ENCODE measurements around the gene SLC38A10.

Gene SLC38A10

DNA sequence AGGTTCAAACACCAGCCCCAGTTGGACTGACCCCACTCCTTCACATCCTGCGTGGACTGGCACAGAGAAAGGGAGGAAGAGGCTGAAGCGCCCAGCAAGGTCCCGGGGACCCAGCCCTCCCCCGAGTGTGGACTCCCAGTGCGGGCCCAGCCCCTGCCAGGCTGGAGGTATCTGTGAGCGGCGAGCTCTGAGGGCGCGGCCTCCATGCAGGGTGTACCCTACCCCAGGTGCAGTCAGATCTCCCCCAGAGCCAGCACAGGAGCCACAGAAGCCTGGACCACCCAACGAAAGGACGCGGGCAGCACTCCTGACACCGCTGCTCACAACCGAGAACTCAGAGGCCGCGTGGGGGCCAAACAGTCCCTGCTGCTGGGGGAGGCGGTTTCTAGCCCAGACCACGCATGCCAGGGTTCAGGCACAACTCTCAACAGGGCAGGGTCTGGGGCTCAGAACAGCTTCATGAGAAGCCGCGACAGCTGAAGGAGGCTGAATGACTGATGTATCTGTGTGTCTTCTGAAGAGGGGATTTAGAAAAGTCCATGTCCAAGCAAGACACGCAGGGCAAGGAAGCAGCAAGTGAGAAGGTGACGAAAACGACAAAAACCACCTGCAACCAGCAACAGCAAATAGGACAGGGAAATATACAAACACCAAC is 8.5 kb downstream of the SLC38A10 start:
- intact Hi-C loops (cut with DNase I): no loop called here
- no peak for DNase-seq

DNA sequence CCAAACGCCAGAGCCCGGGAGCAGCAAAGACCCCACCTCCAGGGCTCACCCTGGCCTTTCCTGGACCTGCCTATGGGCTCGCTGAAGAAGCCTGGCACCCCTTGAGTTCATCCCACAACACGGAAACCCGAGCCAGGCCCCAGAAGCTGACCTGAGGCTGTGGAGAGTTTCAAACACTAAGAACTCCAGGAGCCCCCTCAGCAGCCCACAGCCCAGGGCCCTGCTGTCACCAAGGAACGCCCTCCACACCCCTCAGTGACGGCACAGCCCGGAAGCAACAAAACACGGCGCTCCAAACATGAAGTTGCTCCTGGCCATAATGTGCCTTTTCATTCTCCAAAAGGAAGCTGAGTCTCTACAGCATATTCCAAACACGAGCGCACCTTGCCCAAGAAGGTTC is 9.2 kb downstream of the SLC38A10 start:
- DNase-seq: no peak
- intact Hi-C loops (cut with DNase I): no loop called here

DNA sequence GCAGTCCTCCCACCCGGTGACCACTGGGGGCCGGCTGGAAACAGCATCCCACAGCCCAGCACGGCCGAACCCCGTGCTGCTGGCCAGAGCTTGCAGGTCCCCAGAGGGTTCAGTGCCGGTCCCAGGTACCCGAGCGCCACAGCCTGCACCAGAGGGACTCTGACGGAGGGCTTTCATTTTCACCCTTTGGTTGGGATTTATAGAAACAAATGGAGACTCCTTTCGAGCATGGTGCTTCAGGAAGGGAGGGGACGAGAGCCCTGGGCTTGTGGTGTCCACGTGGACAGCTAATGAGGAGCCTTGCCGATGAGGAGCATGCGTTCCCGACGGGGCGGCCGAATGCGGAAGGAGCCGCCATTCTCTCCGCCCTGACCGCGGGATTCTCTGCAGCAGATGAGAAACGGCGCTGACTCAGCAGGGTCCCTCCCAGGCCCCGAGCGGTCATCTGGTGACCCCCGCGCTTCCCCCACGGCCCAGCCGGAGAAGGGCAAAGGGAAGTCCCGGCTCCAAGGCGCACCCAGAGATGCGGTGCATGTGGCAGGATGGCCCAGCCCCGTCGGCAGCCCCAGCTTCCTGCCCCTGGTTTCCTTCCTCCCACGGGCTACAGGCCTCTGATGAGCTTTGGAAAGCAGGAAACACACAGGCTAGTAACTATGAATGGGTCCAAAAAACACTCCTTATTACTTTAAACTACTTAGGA is 9.8 kb downstream of the SLC38A10 start:
- DNase-seq: peak; percentile 20 to 76 (median 56)
- intact Hi-C loops (cut with DNase I): no loop called here

DNA sequence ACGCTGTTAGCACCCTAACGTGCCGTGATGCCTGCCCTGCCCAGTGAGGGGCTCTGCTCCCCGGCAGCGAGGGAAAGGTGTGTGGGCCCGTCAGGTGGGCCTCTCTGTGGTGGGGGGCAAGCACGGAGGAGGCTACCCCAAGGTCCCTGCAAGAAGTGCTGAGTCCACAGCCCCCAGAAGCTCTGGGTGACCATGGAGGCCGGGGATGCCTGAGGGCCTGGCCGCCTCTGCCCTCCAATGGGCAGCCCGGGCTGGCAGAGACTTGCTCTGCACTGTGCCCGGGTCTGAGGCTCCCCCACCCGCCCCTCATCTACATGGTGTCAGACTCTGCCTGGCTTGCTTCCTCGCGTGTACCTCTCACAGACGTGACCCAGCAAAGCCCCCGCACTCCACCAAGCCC is 12.2 kb downstream of the SLC38A10 start:
- intact Hi-C loops (cut with DNase I): no loop called here
- DNase-seq: no peak

DNA sequence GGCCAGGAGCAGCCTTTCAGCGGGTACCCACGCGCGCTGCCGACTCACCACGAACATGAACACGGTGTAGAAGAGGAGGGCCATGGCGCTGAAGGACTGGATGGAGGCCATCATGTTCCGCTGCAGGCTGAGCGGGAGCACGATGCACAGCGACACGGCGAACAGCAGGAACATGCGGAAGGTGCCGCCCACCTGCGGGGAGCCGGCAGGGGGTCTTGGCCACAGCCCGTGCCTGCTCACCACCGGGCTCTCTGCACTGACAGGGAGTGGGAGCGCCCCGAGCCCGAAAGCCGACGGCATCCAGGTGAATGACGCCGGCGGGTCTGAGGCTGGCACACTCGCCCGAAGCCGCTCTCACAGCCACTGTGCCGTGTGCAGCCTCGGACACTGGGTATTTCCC is 13.0 kb downstream of the SLC38A10 start:
- intact Hi-C loops (cut with DNase I): no loop called here
- DNase-seq: no peak

DNA sequence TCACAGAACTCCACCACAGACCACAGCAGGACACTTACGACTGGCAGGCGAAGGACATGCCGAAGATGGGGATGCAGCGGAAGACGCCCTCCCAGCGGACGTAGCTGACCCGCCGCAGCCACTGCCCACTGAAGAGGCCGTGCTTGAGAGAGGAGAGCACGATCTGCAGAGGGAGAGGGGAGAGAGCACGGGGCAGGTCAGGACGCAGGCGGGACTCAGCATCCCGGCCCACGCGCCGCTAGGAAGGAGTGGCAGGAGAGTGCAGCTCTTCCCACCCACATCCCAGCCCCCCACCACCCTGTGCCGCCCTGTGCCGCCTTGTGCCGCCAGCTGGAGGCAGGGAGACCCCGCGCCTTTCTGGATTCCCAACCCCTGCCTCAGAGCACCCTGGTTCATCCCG is 14.5 kb downstream of the SLC38A10 start:
- intact Hi-C loops (cut with DNase I): no loop called here
- DNase-seq: no peak

DNA sequence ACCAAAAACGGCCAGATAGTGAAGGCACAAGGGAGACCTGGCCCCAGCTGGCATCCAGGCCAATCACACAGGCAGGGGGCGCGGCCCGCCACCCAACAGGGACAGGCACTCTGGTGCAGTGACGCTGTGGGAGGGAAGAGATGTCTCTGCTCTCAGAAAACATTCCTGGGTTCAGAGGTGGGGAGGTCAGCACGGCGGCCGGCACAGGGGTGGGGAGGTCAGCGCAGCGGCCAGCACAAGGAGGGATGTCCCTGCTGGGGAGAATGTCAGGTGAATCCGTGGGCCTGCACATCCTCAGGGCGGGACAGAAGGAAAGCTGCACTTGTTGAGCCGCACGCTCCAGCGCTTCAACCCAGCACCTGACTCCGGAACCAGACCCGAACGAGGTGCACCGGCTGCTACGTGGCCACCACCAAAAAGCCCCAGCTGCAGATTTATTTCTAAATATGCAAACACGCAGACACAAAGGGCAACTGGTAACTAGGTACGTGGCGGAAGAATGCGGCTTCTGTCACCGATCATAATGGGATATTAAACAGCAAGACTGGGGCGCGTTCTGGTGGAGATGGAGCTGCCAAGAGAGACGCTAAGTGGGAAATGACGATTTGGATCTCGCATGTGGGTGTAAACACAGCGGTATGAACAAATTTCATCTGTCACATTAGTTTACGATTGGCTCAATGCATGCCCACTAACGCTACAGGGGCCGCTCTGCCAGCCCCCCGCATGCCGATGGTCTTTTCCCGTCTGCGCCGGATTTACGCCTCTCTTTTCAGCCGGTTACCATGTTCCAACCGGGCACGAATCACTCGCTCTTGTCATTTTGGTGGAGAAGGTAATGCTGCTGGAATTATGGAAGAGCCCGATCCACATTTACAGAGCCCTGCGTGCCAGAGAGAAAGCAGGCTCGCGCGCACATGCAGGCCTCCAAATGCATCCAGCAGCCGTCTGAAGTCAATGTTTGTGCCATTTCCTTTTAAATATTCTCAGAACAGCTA is 15.5 kb downstream of the SLC38A10 start:
- no peak for DNase-seq
- intact Hi-C loops (cut with DNase I): no loop called here

DNA sequence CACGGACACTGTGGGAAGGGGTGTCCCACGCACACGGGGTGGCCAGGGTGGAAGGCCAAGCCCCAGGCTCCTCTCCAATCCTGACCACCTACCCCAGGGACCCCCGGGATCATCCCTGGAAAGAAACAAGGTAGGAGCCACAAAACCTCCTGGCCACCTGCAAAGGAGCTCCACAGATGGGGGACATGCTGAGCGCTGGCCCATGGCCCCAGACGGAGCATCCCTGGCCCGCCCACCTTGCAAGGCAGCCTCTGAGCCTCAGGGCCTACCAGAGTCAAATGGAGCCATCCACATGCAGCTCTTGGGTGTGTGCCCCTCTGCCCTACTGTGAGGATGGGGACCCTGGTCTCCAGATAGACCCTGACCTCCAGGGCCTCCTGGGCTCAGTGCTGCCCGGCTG is 16.3 kb downstream of the SLC38A10 start:
- DNase-seq: no peak
- intact Hi-C loops (cut with DNase I): no loop called here

DNA sequence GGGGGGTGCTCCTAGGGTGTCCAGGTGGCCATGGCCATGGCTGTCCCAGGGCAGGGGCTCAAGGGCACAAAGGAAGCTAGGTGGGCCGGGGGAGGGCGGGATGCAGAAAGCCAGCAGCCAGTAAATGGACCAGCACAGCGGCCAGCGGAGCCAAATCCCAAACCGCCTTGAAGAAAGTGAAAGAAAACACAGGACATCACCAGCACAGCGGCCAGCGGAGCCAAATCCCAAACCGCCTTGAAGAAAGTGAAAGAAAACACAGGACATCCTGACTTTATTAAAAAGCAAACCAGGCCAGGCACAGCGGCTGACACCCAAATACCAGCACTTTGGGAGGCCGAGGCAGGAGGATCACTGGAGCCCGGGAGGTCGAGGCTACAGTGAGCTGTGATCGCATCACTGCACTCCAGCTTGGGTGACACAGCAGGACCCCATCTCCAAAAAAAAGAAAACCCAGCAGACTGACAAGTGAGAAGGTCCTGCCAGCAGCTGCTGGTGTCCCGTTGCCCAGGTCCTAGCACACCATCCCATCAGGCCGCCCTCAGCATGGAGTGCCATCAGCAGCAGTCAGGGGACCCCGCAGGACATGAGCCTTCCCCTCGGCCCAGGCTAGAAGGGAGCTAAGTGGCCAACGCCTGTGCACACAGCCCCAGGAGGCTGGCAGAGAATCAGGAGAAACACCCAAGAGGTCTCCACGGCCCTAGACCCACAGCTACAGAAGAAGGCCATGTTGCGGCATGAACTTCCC is 17.0 kb downstream of the SLC38A10 start:
- DNase-seq: no peak
- intact Hi-C loops (cut with DNase I): no loop called here

DNA sequence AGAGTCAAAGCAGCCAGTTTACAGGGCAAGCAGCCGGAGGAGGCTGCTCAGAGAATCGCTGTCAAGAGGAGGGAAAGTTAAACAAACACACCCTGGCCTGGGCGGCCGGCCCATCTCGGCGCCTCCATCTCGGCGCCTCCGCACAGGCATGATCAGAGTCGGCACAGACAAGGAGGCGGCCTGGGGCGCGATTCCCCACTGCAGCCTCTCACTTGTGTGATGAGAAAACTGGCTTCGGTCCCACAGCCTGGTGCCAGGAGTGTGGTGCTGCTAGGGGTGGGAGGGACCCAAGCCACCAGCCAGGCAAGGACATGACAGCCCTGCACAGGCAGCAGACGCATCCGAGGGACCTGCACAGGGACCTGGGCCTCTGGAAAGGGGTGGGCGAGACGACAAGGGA is 17.7 kb downstream of the SLC38A10 start:
- intact Hi-C loops (cut with DNase I): no loop called here
- peak in 31 of 42 donors; percentile 23 to 73 (median 47) for DNase-seq

DNA sequence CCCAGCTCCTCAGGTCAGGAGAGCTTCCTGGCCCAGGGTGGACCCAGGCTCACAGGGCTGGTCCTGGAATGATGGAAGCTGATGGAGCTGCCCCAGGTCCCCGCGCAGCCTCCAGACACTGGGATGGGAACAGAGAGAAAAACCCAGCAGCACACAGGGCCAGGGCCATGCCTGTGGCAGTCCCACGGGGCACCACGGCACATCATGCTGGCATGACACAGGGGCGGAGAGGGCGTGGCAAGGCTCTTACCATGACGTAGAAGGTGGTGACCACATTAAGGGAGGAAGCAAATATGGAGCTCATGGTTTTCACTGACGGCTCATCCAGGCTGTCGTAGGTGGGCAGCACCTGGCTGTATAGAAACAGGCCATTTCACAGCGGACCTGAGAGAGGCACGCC is 18.3 kb downstream of the SLC38A10 start:
- no peak for DNase-seq
- intact Hi-C loops (cut with DNase I): no loop called here

DNA sequence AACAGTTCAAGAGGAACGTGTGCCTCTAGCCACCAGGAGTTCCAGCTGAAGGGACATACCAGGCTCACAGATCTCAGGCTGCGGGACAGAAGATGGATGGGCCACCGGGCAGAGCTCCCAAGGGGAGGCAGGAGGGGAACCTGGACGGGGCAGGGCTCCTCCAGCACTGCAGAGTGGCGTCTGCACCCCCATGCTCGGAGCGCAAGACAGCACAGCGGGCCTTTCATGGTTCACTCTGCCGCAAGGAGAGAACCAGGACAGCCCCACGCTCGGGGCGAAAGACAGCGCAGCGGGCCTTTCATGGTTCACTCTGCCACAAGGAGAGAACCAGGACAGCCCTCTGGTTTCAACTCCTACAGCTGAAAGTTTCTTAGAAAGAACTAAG is 20.6 kb downstream of the SLC38A10 start:
- intact Hi-C loops (cut with DNase I): no loop called here
- no peak for DNase-seq

DNA sequence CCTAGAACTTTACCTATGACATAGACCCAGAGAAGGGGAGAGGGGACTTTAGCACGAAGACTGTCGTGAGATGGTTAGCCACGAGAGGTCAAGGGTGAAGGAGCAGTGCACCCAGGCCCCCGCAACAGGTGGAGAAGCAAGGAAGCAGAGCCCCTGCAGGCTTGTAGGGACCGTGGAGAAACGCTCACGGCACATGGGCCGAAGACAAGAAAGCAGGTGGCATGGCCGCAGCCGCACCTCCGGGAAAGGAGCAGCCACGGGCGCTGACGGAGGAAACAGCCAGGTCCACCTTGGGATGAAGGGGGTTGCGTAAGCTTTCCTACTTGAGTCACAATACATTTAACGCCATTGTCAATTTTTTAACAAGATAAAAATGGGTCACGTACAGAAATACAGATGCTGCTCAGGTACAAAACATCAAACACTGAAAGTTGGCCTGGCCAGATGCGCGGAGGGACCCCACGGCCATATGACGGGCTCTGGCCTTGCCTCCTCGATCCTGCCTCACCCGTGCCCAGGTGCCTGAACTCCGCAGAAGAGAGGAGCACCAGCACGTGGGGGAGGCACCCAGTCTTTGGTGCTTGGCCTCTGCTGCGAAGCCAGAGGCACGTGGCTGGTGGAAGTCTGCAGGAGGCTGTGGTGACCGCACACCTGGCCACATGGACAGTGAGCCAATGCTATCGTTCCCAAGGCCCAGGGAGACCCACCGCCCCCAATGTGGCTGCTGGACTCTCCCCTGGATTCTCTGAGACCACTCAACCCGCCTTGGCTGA is 21.2 kb downstream of the SLC38A10 start:
- intact Hi-C loops (cut with DNase I): no loop called here
- DNase-seq: no peak

DNA sequence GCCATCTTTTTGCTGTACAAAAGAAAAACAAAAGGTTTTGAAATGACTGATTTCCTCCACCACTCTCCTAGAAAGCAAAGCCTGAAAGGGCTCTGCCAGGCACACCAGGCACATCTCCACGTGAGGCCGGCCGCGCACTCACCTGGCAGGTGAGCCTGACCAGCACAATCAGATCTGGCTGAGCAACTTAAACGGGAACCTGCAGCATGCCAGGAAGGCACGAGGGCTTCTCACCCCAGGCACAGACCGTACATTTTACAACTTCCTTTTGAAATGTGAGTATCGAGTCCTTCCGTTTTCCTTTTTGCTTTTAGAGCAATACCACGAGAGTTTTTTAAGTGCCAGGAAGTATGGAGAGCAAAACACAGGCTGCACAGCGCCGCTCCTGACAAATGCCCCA is 22.5 kb downstream of the SLC38A10 start:
- DNase-seq: no peak
- intact Hi-C loops (cut with DNase I): no loop called here

DNA sequence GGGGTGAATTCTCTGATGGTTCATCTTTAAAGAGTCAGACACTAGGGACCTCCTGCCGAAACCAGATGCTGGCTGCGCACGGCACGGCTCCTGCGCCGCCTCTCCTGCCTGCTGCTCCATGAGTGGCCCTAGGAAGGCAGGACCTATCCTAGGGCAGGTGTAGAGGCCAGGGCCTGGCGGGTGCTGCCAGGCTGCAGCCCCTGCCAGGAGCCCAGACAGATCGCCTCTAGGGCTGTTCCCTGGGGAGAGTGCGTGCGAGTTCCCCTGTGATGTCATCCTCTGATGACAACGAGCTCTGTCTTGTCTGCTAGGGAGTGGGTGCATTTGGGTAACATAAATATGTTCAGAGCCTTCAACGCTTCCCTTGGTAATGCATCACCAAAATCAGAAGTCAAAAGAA is 23.9 kb downstream of the SLC38A10 start:
- intact Hi-C loops (cut with DNase I): no loop called here
- DNase-seq: no peak

DNA sequence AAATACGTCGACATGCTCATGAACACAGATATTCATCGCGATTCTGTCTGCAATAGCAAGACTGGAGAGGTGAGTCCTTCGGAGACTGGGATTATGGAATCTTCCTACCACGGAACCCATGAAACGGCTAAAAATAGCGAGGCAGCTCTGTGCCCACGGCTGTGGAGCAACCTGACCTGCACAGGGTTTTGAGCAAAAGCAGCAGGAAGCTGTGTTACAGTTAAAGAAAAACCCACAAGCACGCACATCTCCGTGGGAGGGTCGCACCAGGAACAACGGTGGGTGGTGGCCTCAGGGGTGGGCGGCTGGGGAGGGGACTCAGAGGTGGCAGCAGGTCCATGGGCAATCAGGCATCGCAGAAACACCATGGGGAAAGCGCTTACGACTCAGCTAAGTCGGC is 24.8 kb downstream of the SLC38A10 start:
- intact Hi-C loops (cut with DNase I): no loop called here
- DNase-seq: peak in 32 of 42 donors; percentile 21 to 80 (median 50)

DNA sequence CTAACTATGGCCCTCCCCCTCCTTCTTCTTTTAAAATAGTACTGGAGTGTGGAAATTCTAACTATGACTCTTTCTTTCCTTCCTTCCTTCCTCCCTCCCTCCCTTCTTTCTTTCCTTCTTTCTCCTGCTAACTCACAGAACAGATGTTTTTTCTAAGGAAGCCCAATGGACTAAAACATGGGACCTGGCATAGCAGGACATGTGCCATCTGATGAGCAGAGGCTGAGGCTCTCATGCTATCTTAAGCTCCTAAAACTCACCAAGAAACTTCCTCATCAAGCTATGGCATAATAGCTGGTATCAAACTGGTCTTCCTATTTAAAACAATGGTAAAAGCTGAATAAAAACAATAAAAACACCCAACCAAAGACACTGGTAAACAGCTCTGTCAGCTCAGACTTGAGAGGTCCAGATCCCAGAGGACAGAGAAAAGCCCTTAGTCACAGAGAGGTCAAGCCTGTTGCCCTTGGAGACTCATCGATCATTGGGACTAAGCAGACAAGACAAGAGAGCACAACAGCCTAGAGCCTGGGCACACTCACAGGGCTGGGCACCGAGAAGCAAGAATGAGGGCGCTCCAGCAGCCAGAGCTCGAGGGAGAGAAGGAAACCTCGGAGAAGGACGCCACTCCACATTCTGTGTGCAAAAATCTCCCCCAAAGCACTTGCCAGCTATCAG is 27.6 kb downstream of the SLC38A10 start:
- DNase-seq: no peak
- intact Hi-C loops (cut with DNase I): no loop called here

DNA sequence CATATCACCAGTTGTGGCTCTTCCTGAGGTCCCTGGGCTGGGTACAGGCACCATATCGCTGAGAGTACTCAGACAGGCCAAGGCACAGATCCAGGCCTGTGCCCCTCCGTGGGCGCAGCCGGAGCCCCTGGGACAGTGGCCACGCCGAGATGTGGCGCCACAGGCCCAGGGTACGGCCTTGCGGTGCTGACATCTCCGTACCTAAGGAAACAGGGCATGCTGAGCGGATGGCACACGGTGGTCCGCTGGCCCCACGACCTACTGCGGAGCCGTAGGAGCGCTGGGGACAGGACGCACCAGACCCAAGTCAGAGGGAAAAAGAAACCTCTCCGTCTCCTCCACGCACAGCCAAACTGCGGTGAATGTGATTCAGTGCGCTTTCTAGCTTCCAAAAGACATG is 29.5 kb downstream of the SLC38A10 start:
- DNase-seq: no peak
- intact Hi-C loops (cut with DNase I): no loop called here
